Measurements from ENCODE around the gene RBBP9. TPM values are rescaled to one million over a fixed set of nuclear protein-coding genes. Genes with fewer than 3 reads are reported as not detected.
A peak's percentile ranks its signal among the peaks of the same experiment; 100 is the strongest.

RBBP9 gene
- total RNA-seq (10 to 100 TPM in 5 of 7 donors, 1 to 10 TPM in 2; 7.3 to 13.4 (median 10.9) TPM), polyA plus RNA-seq (1 to 10 TPM; 2.8 to 5.5 (median 4.1) TPM)
- long read RNA-seq, donor 1, transcript RBBP9-201 (5 exons, 3,861 nt): major isoform, 10 of 13 reads
- long read RNA-seq, donor 1, partial matches to known transcripts: 0 of 13 reads
- long read RNA-seq, donor 1, other reads (novel, unspliced or antisense): 0 of 13 reads
- long read RNA-seq, donor 2, transcript RBBP9-201 (5 exons, 3,861 nt): major isoform, 6 of 9 reads
- long read RNA-seq, donor 2, partial matches to known transcripts: 0 of 9 reads
- long read RNA-seq, donor 2, other reads (novel, unspliced or antisense): 0 of 9 reads

GRCh38 chr20:18496740-18497592 lies at the start of gene RBBP9:
RBBP9 (minus strand) TSS chr20:18497225; CDS start chr20:18497167, 58 bp downstream.
- Histone ChIP-seq H3K4me3 (peak within 1 kb of the TSS; percentile 44 to 86 (median 72)), H3K27ac (peak within 1 kb of the TSS; percentile 24 to 80 (median 66))
- intact Hi-C loops (cut with DNase I; ENCODE audit: low total_unique reads): no loop called here

GRCh38 chr20:18545566-18545965 lies 48.5 kb upstream of the RBBP9 start:
- TF ChIP-seq POLR2A (IDR thresholded peaks at IDR 0.05) (no peak), POLR2AphosphoS5 (IDR thresholded peaks at IDR 0.05) (no peak), CTCF (IDR thresholded peaks at IDR 0.05 in 8 of 11, conservative IDR thresholded peaks at IDR 0.05 in 3 of 11) (no peak)
- intact Hi-C loops (cut with DNase I; ENCODE audit: low total_unique reads): no loop called here
- no peak overlapping the region for H3K27ac ChIP-seq
- no peaks in the 10 kb centered on the region for H3K4me1 ChIP-seq
- peaks cover 0 to 100% (median 86%) of the 10 kb centered on the region in 6 donors for H3K36me3 ChIP-seq
- 83 to 100% (median 94%) methylated on average over 1 of the region's 1 CpG for WGBS, 5 donors
- no peak for DNase-seq
- no peaks in the 10 kb centered on the region for H3K27me3 ChIP-seq (replicated peaks in 1 of 7)
- no peaks in the 10 kb centered on the region for H3K9me3 ChIP-seq
- H3K4me3 ChIP-seq: no peak overlapping the region

More at GRCh38 chr20:18496740-18497592, at the start of gene RBBP9:
- Histone ChIP-seq H3K9me3 (no peaks in the 10 kb centered on the region), H3K4me1 (peaks cover 7 to 31% (median 18%) of the 10 kb centered on the region in 6 donors), H3K27me3 (replicated peaks in 1 of 7) (no peaks in the 10 kb centered on the region), H3K36me3 (peaks cover 0 to 19% (median 13%) of the 10 kb centered on the region in 6 donors)
- 0 to 4% (median 3%) methylated on average over 23 to 31 of the region's 31 CpGs for WGBS, 5 donors
- TF ChIP-seq POLR2A (IDR thresholded peaks at IDR 0.05) (peak in 1 of 3 donors; percentile 22), POLR2AphosphoS5 (IDR thresholded peaks at IDR 0.05) (peak; percentile 83 to 88 (median 85)), CTCF (IDR thresholded peaks at IDR 0.05 in 8 of 11, conservative IDR thresholded peaks at IDR 0.05 in 3 of 11) (no peak)
- DNase-seq: peak; percentile 97

- no peak overlapping the region for H3K27ac ChIP-seq
- H3K4me3 ChIP-seq: no peak overlapping the region
- 93 to 98% (median 96%) methylated on average over 6 to 7 of the region's 7 CpGs for WGBS, 5 donors
- H3K27me3 ChIP-seq (replicated peaks in 1 of 7): no peaks in the 10 kb centered on the region
- H3K4me1 ChIP-seq: no peaks in the 10 kb centered on the region
- H3K9me3 ChIP-seq: no peaks in the 10 kb centered on the region
- no peak for TF ChIP-seq POLR2AphosphoS5 (IDR thresholded peaks at IDR 0.05)
- TF ChIP-seq CTCF (IDR thresholded peaks at IDR 0.05 in 8 of 11, conservative IDR thresholded peaks at IDR 0.05 in 3 of 11): no peak
- no peak for TF ChIP-seq POLR2A (IDR thresholded peaks at IDR 0.05)
- intact Hi-C loops (cut with DNase I; ENCODE audit: low total_unique reads): no loop called here
- peaks cover 0 to 100% (median 83%) of the 10 kb centered on the region in 6 donors for H3K36me3 ChIP-seq
- no peak for DNase-seq
Observed at GRCh38 chr20:18543932-18544331, 46.9 kb upstream of the RBBP9 start.

GRCh38 chr20:18543216-18543615 lies 46.2 kb upstream of the RBBP9 start:
- Histone ChIP-seq H3K4me3 (no peak overlapping the region), H3K27ac (no peak overlapping the region), H3K4me1 (no peaks in the 10 kb centered on the region), H3K27me3 (replicated peaks in 1 of 7) (no peaks in the 10 kb centered on the region), H3K9me3 (no peaks in the 10 kb centered on the region), H3K36me3 (peaks cover 0 to 100% (median 78%) of the 10 kb centered on the region in 6 donors)
- TF ChIP-seq POLR2A (IDR thresholded peaks at IDR 0.05): no peak
- no peak for TF ChIP-seq CTCF (IDR thresholded peaks at IDR 0.05 in 8 of 11, conservative IDR thresholded peaks at IDR 0.05 in 3 of 11)
- no peak for TF ChIP-seq POLR2AphosphoS5 (IDR thresholded peaks at IDR 0.05)
- 95 to 99% (median 96%) methylated on average over 4 of the region's 4 CpGs for WGBS, 5 donors
- intact Hi-C loops (cut with DNase I; ENCODE audit: low total_unique reads): no loop called here
- no peak for DNase-seq
